Keratinocyte (primary cell): ENCODE measurements around the gene AFG3L2. TPM values are rescaled to one million over a fixed set of nuclear protein-coding genes. Genes with fewer than 3 reads are reported as not detected.

Source experiments
- DNase-seq: peaks from one replicate; pipeline ENCODE4 v3.0.0-alpha.2; 2011; ENCODE audit warnings: low read depth, missing footprints, low spot score
- FAIRE-seq: peaks from 2 replicates; lab custom pipeline; 2011; peaks lifted over from hg19 to GRCh38; lab: Jason Lieb, UNC
- H2AFZ ChIP-seq: 2 replicates; pipeline ENCODE4 v1.6.0; 2012; ENCODE audit warnings: low read length, control low read depth, inconsistent platforms; ENCODE audit not compliant: control insufficient read depth
- H3K27ac ChIP-seq: 2 replicates; pipeline ENCODE4 v1.5.1; 2011; ENCODE audit warnings: low read length; ENCODE audit not compliant: control insufficient read depth, insufficient read depth
- H3K27me3 ChIP-seq: 3 replicates; pipeline ENCODE4 v1.6.0; 2011; ENCODE audit warnings: low read length; ENCODE audit not compliant: control insufficient read depth, insufficient read depth; ENCODE audit errors: extremely low read depth
- H3K36me3 ChIP-seq, 2 experiments: 2 replicates in 1 of 2; 3 replicates in 1 of 2; pipeline ENCODE4 v1.5.1; 2011; ENCODE audit warnings: low read length in 2 of 2, mild to moderate bottlenecking in 1 of 2; ENCODE audit not compliant: control insufficient read depth in 2 of 2, insufficient read depth in 2 of 2; ENCODE audit errors: extremely low read depth in 1 of 2
- H3K4me1 ChIP-seq: 3 replicates; pipeline ENCODE4 v1.5.1; 2011; ENCODE audit warnings: low read length; ENCODE audit not compliant: control insufficient read depth, insufficient read depth; ENCODE audit errors: extremely low read depth
- H3K4me2 ChIP-seq: 3 replicates; pipeline ENCODE4 v1.6.0; 2011; ENCODE audit warnings: low read depth, low read length; ENCODE audit not compliant: control insufficient read depth, insufficient read depth; ENCODE audit errors: extremely low read depth
- H3K4me3 ChIP-seq, 3 experiments: fragments of 200-600 bp in 1 of 3; sonication (generic) in 1 of 3; 2 replicates in 2 of 3; 3 replicates in 1 of 3; pipeline ENCODE4 v1.5.1; 2011 to 2016; ENCODE audit warnings: low read length in 3 of 3, mild to moderate bottlenecking in 3 of 3, control low read depth in 2 of 3, inconsistent platforms in 1 of 3, low read depth in 1 of 3, mixed read lengths in 1 of 3, mixed run types in 1 of 3, moderate library complexity in 1 of 3; ENCODE audit not compliant: control insufficient read depth in 2 of 3, insufficient read depth in 2 of 3; ENCODE audit errors: extremely low read depth in 1 of 3
- H3K79me2 ChIP-seq: 2 replicates; pipeline ENCODE4 v1.6.0; 2012; ENCODE audit warnings: low read length; ENCODE audit not compliant: control insufficient read depth, insufficient read depth
- H3K9ac ChIP-seq: 3 replicates; pipeline ENCODE4 v1.6.0; 2011; ENCODE audit warnings: low read length; ENCODE audit not compliant: control insufficient read depth, insufficient read depth; ENCODE audit errors: extremely low read depth
- H3K9me1 ChIP-seq: 3 replicates; pipeline ENCODE4 v1.6.0; 2011; ENCODE audit warnings: low read length; ENCODE audit not compliant: control insufficient read depth, insufficient read depth; ENCODE audit errors: extremely low read depth
- H3K9me3 ChIP-seq: 2 replicates; pipeline ENCODE4 v1.5.1; 2012; ENCODE audit warnings: low read depth, low read length; ENCODE audit not compliant: control insufficient read depth
- H4K20me1 ChIP-seq: 3 replicates; pipeline ENCODE4 v1.6.0; 2011; ENCODE audit warnings: low read length; ENCODE audit not compliant: control insufficient read depth, insufficient read depth; ENCODE audit errors: extremely low read depth
- CTCF ChIP-seq, 3 experiments: IDR thresholded peaks in 1 of 3; conservative IDR thresholded peaks in 1 of 3; optimal IDR thresholded peaks in 1 of 3; 2 replicates in 2 of 3; 3 replicates in 1 of 3; pipeline versions ENCODE3 to v1.5.1; 2011; ENCODE audit warnings: low read length in 3 of 3, mild to moderate bottlenecking in 3 of 3, moderate library complexity in 2 of 3, control low read depth in 1 of 3, inconsistent platforms in 1 of 3; ENCODE audit not compliant: insufficient read depth in 2 of 3; ENCODE audit errors: extremely low read depth in 1 of 3
- EZH2 ChIP-seq: IDR thresholded peaks from one replicate; pipeline ENCODE4 v1.6.1; 2012; ENCODE audit warnings: inconsistent platforms, mild to moderate bottlenecking, low read length, moderate library complexity
- dilution Hi-C: fragments of 300-500 bp; cut with MboI; formaldehyde crosslinking; loops from one replicate; pipeline ENCODE4 v1.7.0; 2020; ENCODE audit warnings: low sequenced_read_pairs; ENCODE audit not compliant: extremely low pct_ligation_motif_present
- polyA plus RNA-seq, 5 experiments: library from polyadenylated mRNA; depleted of rRNA in 3 of 5; stranded (reverse) in 3 of 5; stranded (forward) in 1 of 5; unstranded in 1 of 5; fragments of >200 nt; gene quantifications; 1 replicate in 1 of 5; 2 replicates in 3 of 5; 3 replicates in 1 of 5; pipeline versions ENCODE4 v1.2.1 to v1.2.3, GENCODE V29; 2011 to 2012; ENCODE audit warnings: missing spikeins in 2 of 5, low read depth in 1 of 5, low replicate concordance in 1 of 5

AFG3L2 gene
- polyA plus RNA-seq, 1 donor (not counting 4 experiments of a cell fraction or from before 2014, with no cell fraction given): 47.5 TPM

GRCh38 chr18:12312976-12313375, 64.1 kb downstream of the AFG3L2 start:
- Histone ChIP-seq H4K20me1 (peaks cover 12% of the 10 kb centered on the region), H3K27ac (no peak overlapping the region), H3K4me1 (peaks cover 48% of the 10 kb centered on the region), H3K9me3 (no peaks in the 10 kb centered on the region), H2AFZ (no peak overlapping the region), H3K9me1 (no peaks in the 10 kb centered on the region), H3K27me3 (no peaks in the 10 kb centered on the region), H3K4me2 (no peak overlapping the region), H3K79me2 (peaks cover 90% of the 10 kb centered on the region), H3K36me3 (peaks cover 29 to 73% of the 10 kb centered on the region in 2 experiments), H3K9ac (no peak overlapping the region), H3K4me3 (no peak overlapping the region)
- DNase-seq (no peak), FAIRE-seq (no peak)
- dilution Hi-C loops: no loop called here
- TF ChIP-seq EZH2 (no peak), CTCF (optimal IDR thresholded peaks at IDR 0.05 in 1 of 3, IDR thresholded peaks at IDR 0.05 in 1 of 3, conservative IDR thresholded peaks at IDR 0.05 in 1 of 3; ENCODE audit: extremely low read depth in 1 of 3, insufficient read depth in 2 of 3, low read length in 3 of 3) (no peak)

GRCh38 chr18:12310762-12311161, 66.3 kb downstream of the AFG3L2 start:
- TF ChIP-seq EZH2: no peak
- no peak for TF ChIP-seq CTCF (optimal IDR thresholded peaks at IDR 0.05 in 1 of 3, IDR thresholded peaks at IDR 0.05 in 1 of 3, conservative IDR thresholded peaks at IDR 0.05 in 1 of 3; ENCODE audit: extremely low read depth in 1 of 3, insufficient read depth in 2 of 3, low read length in 3 of 3)
- no peak for FAIRE-seq
- no peak overlapping the region for H2AFZ ChIP-seq
- DNase-seq: no peak
- H3K9me1 ChIP-seq: no peaks in the 10 kb centered on the region
- peak overlapping the region; percentile 96 for H3K27ac ChIP-seq
- H3K4me3 ChIP-seq: peak overlapping the region; percentile 24 to 57 (median 44)
- peaks cover 19 to 54% of the 10 kb centered on the region in 2 experiments for H3K36me3 ChIP-seq
- peaks cover under 1% of the 10 kb centered on the region for H4K20me1 ChIP-seq
- no peaks in the 10 kb centered on the region for H3K27me3 ChIP-seq
- dilution Hi-C loops: no loop called here
- H3K4me2 ChIP-seq: peak overlapping the region; percentile 100
- peak overlapping the region; percentile 33 for H3K9ac ChIP-seq
- H3K4me1 ChIP-seq: peaks cover 45% of the 10 kb centered on the region
- no peaks in the 10 kb centered on the region for H3K9me3 ChIP-seq
- peaks cover 68% of the 10 kb centered on the region for H3K79me2 ChIP-seq
